GM19023 (cell line): ENCODE data around the gene PUSL1.
"Not testable (repeated sequence)": the region's sequence is repeated elsewhere in the genome, so short reads cannot be mapped to it uniquely, and the experiment has no call there.

ENCODE experiments used
- ATAC-seq: cut with Tn5 transposase; IDR thresholded peaks from one replicate; pipeline ENCODE4 v1.9.1; 2021; ENCODE audit warnings: mild to moderate bottlenecking, moderate library complexity; ENCODE audit not compliant: unreplicated experiment

The PUSL1 gene

DNA sequence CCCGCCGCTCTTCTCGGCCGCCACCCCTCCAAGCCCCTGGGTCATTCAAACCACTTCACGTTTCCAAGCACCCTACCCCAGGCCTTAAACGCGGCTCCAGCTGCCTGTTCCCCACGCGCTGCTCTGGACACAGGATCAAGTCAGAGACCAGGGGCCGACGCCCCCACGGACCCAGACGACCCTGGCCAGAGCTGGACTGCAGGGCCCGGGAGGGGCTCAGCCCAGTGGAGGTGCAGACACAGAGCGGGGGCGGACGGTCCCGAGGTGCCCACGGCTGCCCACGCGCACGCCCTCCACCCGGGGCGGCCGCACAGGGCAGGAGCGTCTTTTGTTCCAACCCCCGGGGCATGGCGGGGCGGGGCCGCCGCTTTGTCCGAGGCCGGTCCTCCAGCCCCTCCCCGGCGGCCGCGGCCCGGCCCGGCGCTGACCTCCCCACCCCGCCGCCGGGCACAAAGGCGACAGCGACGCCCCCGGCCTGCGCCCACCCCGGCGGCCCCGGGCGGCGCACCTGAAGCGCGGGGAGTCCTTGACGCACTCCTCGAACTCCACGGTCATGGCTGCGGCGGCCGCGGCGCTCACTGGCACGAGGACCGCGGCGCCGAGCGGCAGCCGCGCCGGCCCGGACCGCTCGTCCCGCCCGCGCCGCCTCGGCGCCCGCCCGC is 1.0 kb upstream of the PUSL1 start:
- no peak for ATAC-seq

- ATAC-seq, result no peak
Observed at GRCh38 chr1:1308756-1309250, 406 bp downstream of the PUSL1 start.

DNA sequence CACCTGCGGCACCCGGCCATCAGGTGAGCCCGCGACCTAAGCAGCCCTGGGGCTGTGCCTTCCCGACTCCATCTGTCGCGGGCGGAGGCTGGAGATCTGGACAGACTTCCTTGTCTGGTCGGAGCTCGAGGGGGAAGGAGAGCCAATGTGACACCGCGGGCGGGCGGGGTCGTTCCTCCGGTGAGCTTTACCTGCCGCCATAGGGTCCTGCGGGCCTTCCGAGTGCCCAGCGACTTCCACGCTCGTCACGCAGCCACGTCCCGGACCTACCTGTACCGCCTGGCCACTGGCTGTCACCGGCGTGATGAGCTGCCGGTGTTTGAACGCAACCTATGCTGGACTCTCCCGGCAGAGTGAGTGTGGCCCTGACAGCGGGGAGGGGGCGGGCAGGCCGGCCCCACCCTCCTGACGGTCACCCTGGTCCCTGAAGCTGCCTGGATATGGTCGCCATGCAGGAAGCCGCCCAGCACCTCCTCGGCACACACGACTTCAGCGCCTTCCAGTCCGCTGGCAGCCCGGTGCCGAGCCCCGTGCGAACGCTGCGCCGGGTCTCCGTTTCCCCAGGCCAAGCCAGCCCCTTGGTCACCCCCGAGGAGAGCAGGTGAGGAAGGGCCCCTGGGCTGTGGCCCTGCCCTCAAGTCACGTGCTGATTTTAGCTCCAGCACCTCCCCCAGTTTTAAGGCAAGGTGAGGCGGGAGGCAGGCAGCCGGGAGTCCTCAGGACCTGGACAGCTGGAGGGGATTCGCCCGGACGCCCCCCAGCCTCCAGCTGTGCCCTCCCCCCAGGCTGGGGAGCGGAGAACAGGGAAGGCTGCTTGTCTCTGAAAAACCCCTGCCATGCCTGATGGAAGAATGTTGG is 1.1 kb downstream of the PUSL1 start:
- no peak for ATAC-seq

DNA sequence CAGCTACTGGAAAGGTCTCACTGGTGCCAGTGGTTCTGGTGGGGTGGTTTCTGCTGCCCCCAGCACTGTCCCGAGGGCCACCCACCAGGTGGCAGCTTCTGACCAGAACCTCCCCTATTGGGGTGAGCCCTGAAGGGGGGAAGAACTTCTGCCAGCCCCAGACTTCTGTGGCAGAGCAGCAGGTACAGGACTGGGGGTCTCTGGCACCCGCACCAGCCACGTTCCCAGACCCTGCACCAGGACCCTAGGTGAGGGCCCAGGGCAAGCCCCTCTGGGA is 1.6 kb downstream of the PUSL1 start:
- no peak for ATAC-seq

DNA sequence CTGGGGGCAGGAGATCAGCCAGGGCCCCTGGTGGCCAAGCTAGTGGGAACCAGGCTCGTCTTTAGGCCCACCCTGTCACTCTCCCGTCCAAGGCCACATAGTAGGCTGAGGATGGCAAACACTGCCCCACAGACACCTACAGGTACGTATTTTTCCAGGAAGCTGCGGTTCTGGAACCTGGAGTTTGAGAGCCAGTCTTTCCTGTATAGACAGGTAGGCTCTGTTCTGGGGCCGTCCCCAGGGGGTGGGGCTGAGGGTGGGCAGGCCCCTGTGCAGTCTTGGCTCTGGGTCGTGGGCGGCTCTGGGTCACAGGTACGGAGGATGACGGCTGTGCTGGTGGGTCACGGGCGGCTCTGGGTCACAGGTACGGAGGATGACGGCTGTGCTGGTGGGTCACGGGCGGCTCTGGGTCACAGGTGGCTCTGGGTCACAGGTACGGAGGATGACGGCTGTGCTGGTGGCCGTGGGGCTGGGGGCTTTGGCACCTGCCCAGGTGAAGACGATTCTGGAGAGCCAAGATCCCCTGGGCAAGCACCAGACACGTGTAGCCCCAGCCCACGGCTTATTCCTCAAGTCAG is 2.2 kb downstream of the PUSL1 start:
- ATAC-seq, result no peak

DNA sequence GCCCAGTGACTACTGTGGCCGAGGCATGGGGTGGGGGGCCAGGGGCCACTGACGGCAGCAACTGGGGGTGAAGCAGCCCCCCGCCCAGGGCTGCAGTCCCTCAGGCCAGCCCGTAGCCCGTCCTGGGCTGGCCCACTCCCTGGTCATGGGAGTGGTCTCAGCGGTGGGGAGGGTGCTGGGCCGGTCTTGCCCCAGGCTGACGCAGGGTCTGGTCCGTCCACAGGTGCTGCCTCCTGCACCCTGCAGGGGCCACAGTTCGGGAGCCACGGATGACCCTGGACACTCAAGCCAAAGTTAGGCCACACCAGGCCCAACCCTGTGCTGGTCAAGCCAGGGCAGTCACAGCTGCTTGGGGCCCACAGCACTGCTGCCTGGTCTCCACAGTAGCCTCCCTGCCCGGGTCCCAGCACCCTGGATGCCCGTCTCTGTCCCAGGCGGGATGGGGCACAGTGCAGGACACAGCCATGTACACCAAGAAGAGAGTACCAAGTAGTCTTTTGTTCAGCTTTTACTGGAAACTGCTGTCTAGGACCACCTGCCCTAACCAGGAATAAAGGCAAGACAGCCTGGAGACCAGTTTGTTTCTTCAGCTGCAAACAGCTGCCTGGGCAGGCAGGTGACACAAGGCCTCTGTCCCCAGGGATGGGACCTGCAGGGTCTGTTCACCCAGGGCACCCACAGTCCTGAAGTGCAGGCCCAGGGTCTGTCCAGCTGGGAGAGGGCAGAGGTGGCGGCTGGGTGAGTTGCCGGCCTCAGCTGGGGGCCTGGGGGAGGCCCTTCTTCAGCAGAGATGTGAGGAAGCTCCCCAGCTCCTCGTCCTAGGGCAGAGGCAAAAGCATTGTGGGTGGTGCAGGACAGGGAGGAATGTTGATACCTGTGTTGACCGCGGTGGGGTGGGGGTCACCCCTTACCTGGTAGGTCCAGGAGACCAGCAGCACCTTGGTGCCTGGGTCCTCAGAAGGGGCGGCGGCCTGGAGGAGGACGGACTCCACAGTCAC is 3.0 kb downstream of the PUSL1 start:
- no peak for ATAC-seq

- no peak for ATAC-seq
Observed at GRCh38 chr1:1312450-1313314, 4.3 kb downstream of the PUSL1 start.

- ATAC-seq, result no peak
Observed at GRCh38 chr1:1313500-1314236, 5.3 kb downstream of the PUSL1 start.

- no peak for ATAC-seq
Observed at GRCh38 chr1:1314237-1314586, 5.8 kb downstream of the PUSL1 start.

GRCh38 chr1:1314678-1315335 is 6.4 kb downstream of the PUSL1 start:
- no peak for ATAC-seq

GRCh38 chr1:1315435-1315954 is 7.1 kb downstream of the PUSL1 start:
- ATAC-seq, result no peak

- ATAC-seq, result not testable (repeated sequence)
Observed at GRCh38 chr1:1316199-1316598, 7.8 kb downstream of the PUSL1 start.

DNA sequence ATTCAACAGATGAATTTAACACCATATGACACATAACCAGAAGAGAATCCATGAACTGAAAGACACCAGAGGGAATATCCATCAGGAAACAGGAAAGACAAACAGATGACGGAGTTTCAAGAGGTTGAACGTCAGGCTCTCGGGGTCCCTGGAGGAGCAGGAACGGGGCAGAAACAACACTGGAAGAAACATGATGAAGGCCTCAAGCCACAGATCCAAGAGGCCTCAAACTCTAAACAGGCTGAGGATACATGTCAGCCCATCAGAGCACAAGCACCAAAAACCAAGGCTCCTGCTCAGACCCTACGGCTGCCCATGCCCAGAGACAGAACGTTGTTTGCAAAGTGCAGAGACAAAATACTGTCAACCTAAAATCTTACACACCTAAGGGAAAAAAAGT is 9.0 kb downstream of the PUSL1 start:
- no peak for ATAC-seq

DNA sequence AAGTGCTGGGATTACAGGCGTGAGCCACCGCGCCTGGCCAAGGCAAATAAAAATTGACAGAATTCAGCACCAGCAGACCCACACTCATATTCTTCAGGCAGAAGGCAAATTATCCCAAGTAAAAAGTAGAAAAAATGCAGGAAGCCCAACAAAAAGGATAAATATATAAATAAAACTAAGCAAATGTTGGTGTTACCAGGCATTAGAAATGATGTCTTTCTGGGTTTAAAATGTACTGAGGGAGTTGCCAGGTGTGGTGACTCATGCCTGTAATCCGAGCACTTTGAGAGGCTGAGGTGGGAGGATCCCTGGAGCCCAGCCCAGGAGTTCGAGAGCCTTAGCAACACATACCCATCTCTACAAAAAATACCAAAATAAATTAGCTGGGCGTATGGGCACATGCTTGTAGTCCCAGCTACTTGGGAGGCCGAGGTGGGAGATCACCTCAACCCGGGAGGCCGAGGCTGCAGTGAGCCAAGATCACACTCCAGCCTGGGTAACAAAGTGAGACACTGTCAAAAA is 9.8 kb downstream of the PUSL1 start:
- ATAC-seq, result no peak

GRCh38 chr1:1318777-1319645 is 10.6 kb downstream of the PUSL1 start:
- no peak for ATAC-seq

GRCh38 chr1:1319646-1319941 is 11.2 kb downstream of the PUSL1 start:
- ATAC-seq, result no peak

- no peak for ATAC-seq
Observed at GRCh38 chr1:1320666-1321448, 12.5 kb downstream of the PUSL1 start.
